ENCODE data around the gene USP15.

- TF ChIP-seq POLR2AphosphoS5 (IDR thresholded peaks at IDR 0.05; ENCODE audit: low read depth, low read length), result no peak
- no peak for TF ChIP-seq REST (IDR thresholded peaks at IDR 0.05; ENCODE audit: insufficient read depth in 1 of 2, low read depth in 2 of 2, low read length in 2 of 2)
Observed at GRCh38 chr12:62438098-62438692, 178.0 kb downstream of the USP15 start.

Measured in PFSK-1 (cell line).